H1 (cell line): ENCODE measurements around the gene ANXA5. TPM values are rescaled to one million over a fixed set of nuclear protein-coding genes. Genes with fewer than 3 reads are reported as not detected.

ENCODE experiments used
- CTCF ChIA-PET: fragments of 300-600 bp; sonication (Branson Sonifier 250); formaldehyde crosslinking; loops from one replicate; lab custom pipeline; 2021; ENCODE audit not compliant: partially characterized antibody; lab: Charles Lee
- POLR2A ChIA-PET: fragments of 300-600 bp; sonication (Branson Sonifier 250); formaldehyde crosslinking; loops from one replicate; lab custom pipeline; 2021; ENCODE audit warnings: inconsistent platforms; ENCODE audit not compliant: partially characterized antibody; lab: Charles Lee
- DNase-seq, 2 experiments: peaks; one replicate each; pipeline versions ENCODE4 v3.0.0 to v3.0.0-alpha.2; 2010 to 2022; ENCODE audit warnings: low spot score in 2 of 2, low read depth in 1 of 2, mixed read lengths in 1 of 2
- FAIRE-seq: peaks from 2 replicates; lab custom pipeline; 2011; peaks lifted over from hg19 to GRCh38; lab: Jason Lieb, UNC
- H2AFZ ChIP-seq: 2 replicates; pipeline ENCODE4 v1.8.1; 2012; ENCODE audit warnings: low read length, inconsistent platforms
- H2AK5ac ChIP-seq: 2 replicates; pipeline ENCODE4 v1.6.1; 2013; ENCODE audit warnings: low read depth, low read length
- H2BK120ac ChIP-seq: replicated peaks from 2 replicates; pipeline ENCODE3; 2013; ENCODE audit warnings: low read depth, low read length, inconsistent platforms
- H2BK12ac ChIP-seq: 2 replicates; pipeline ENCODE4 v1.6.1; 2013; ENCODE audit warnings: low read depth, low read length
- H2BK15ac ChIP-seq: 2 replicates; pipeline ENCODE4 v1.6.1; 2013; ENCODE audit warnings: low read length
- H2BK20ac ChIP-seq: 2 replicates; pipeline ENCODE4 v1.6.1; 2013; ENCODE audit warnings: low read length
- H2BK5ac ChIP-seq: 2 replicates; pipeline ENCODE4 v1.6.1; 2013; ENCODE audit warnings: low read depth, low read length
- H3K14ac ChIP-seq: 2 replicates; pipeline ENCODE4 v1.6.1; 2013; ENCODE audit warnings: inconsistent platforms; ENCODE audit not compliant: insufficient read length
- H3K18ac ChIP-seq: 2 replicates; pipeline ENCODE4 v1.6.1; 2013; ENCODE audit warnings: low read length; ENCODE audit errors: extremely low read depth
- H3K23ac ChIP-seq: 2 replicates; pipeline ENCODE4 v1.6.1; 2013; ENCODE audit warnings: inconsistent platforms; ENCODE audit not compliant: insufficient read length
- H3K23me2 ChIP-seq: 2 replicates; pipeline ENCODE4 v1.6.1; 2013; ENCODE audit warnings: low read depth, low read length
- H3K27ac ChIP-seq: 2 replicates; pipeline ENCODE4 v1.6.1; 2011; ENCODE audit warnings: low read depth, low read length, inconsistent platforms
- H3K27me3 ChIP-seq, 4 experiments: replicated peaks in 1 of 4; 1 replicate in 1 of 4; 2 replicates in 3 of 4; pipeline versions ENCODE4 v1.6.1 to v1.8.1; 2011 to 2013; ENCODE audit warnings: low read length in 3 of 4, mild to moderate bottlenecking in 3 of 4, inconsistent platforms in 2 of 4, mixed read lengths in 2 of 4, moderate library complexity in 1 of 4; ENCODE audit not compliant: control insufficient read depth in 3 of 4, insufficient read depth in 3 of 4; ENCODE audit errors: extremely low read depth in 1 of 4
- H3K36me3 ChIP-seq, 4 experiments: 2 replicates each; pipeline versions ENCODE4 v1.6.1 to v1.8.1; 2011 to 2013; ENCODE audit warnings: mild to moderate bottlenecking in 4 of 4, low read length in 3 of 4, moderate library complexity in 2 of 4, control low read depth in 1 of 4, inconsistent platforms in 1 of 4; ENCODE audit not compliant: insufficient read depth in 4 of 4, control insufficient read depth in 2 of 4
- H3K4ac ChIP-seq: replicated peaks from 2 replicates; pipeline ENCODE3; 2013; ENCODE audit warnings: low read length, low read depth, mixed read lengths, inconsistent platforms; ENCODE audit not compliant: insufficient read length
- H3K4me1 ChIP-seq, 4 experiments: replicated peaks in 1 of 4; 1 replicate in 1 of 4; 2 replicates in 3 of 4; pipeline versions ENCODE4 v1.6.1 to v1.8.1; 2011 to 2013; ENCODE audit warnings: low read length in 3 of 4, inconsistent platforms in 2 of 4, mixed read lengths in 1 of 4; ENCODE audit not compliant: insufficient read depth in 4 of 4, control insufficient read depth in 3 of 4
- H3K4me2 ChIP-seq, 2 experiments: 2 replicates each; pipeline versions ENCODE4 v1.6.1 to v1.8.1; 2011 to 2013; ENCODE audit warnings: low read depth in 2 of 2, low read length in 2 of 2, control low read depth in 1 of 2, inconsistent platforms in 1 of 2, mild to moderate bottlenecking in 1 of 2; ENCODE audit not compliant: insufficient read depth in 1 of 2
- H3K4me3 ChIP-seq, 4 experiments: fragments of 200-600, 300-600 bp in 1 of 4; sonication (generic), shearing (Covaris generic), sonication (Bioruptor Twin) in 1 of 4; 2 replicates each; pipeline versions ENCODE4 v1.5.1 to v1.8.1; 2011 to 2016; ENCODE audit warnings: low read length in 4 of 4, low read depth in 3 of 4, control low read depth in 2 of 4, inconsistent platforms in 2 of 4, mild to moderate bottlenecking in 2 of 4, mixed read lengths in 1 of 4, moderate library complexity in 1 of 4; ENCODE audit not compliant: insufficient read depth in 2 of 4; ENCODE audit errors: extremely low read depth in 1 of 4
- H3K56ac ChIP-seq: replicated peaks from 2 replicates; pipeline ENCODE3; 2013; ENCODE audit warnings: low read depth, mild to moderate bottlenecking, mixed read lengths, low read length, inconsistent platforms; ENCODE audit not compliant: insufficient read length
- H3K79me1 ChIP-seq: 2 replicates; pipeline ENCODE4 v1.6.1; 2013; ENCODE audit warnings: low read depth, low read length, control low read depth
- H3K79me2 ChIP-seq, 2 experiments: 2 replicates each; pipeline versions ENCODE4 v1.6.1 to v1.8.1; 2012 to 2013; ENCODE audit warnings: low read length in 2 of 2, mild to moderate bottlenecking in 2 of 2, inconsistent platforms in 1 of 2; ENCODE audit not compliant: insufficient read depth in 2 of 2, control insufficient read depth in 1 of 2
- H3K9ac ChIP-seq, 4 experiments: replicated peaks in 1 of 4; 1 replicate in 1 of 4; 2 replicates in 3 of 4; pipeline versions ENCODE4 v1.6.1 to v1.8.1; 2011 to 2013; ENCODE audit warnings: low read depth in 3 of 4, low read length in 3 of 4, control low read depth in 2 of 4, mild to moderate bottlenecking in 2 of 4, moderate library complexity in 2 of 4, inconsistent platforms in 1 of 4; ENCODE audit errors: extremely low read depth in 1 of 4
- H3K9me3 ChIP-seq, 2 experiments: 2 replicates each; pipeline versions ENCODE4 v1.6.1 to v1.8.1; 2012 to 2013; ENCODE audit warnings: mild to moderate bottlenecking in 2 of 2, moderate library complexity in 2 of 2, control low read depth in 1 of 2, inconsistent platforms in 1 of 2, low read depth in 1 of 2, low read length in 1 of 2, mixed read lengths in 1 of 2; ENCODE audit not compliant: insufficient read depth in 2 of 2
- H4K20me1 ChIP-seq, 2 experiments: replicated peaks in 1 of 2; 2 replicates each; pipeline versions ENCODE3 to v1.8.1; 2011 to 2013; ENCODE audit warnings: inconsistent platforms in 2 of 2, low read length in 2 of 2, mild to moderate bottlenecking in 1 of 2; ENCODE audit not compliant: insufficient read depth in 2 of 2, control insufficient read depth in 1 of 2
- H4K5ac ChIP-seq: 2 replicates; pipeline ENCODE4 v1.6.1; 2013; ENCODE audit warnings: low read length, low read depth, mixed read lengths, inconsistent platforms; ENCODE audit not compliant: insufficient read length
- H4K8ac ChIP-seq: 2 replicates; pipeline ENCODE4 v1.8.0; 2013; ENCODE audit warnings: mild to moderate bottlenecking, moderate library complexity, low read length, inconsistent platforms; ENCODE audit not compliant: insufficient read depth; ENCODE audit errors: extremely low read depth
- H4K91ac ChIP-seq: replicated peaks from 2 replicates; pipeline ENCODE3; 2013; ENCODE audit warnings: low read length, mixed read lengths, inconsistent platforms; ENCODE audit not compliant: insufficient read length
- CBX8 ChIP-seq: fragments of 300-800, 300-1000 bp; sonication (generic); IDR thresholded peaks from 2 replicates; pipeline ENCODE4 v1.7.1; 2016; ENCODE audit warnings: low read depth, low read length, borderline replicate concordance
- CEBPB ChIP-seq: IDR thresholded peaks from 2 replicates; pipeline ENCODE4 v1.6.1; 2012; ENCODE audit warnings: low read depth, low read length
- EGR1 ChIP-seq: IDR thresholded peaks from 2 replicates; pipeline ENCODE4 v1.6.1; 2011; ENCODE audit warnings: low read depth, low read length, borderline replicate concordance
- EZH2 ChIP-seq: fragments of 200-600 bp; sonication (generic); IDR thresholded peaks from 2 replicates; pipeline ENCODE4 v1.7.1; 2012; ENCODE audit warnings: low read depth, mild to moderate bottlenecking, moderate library complexity, low read length, inconsistent platforms; ENCODE audit not compliant: severe bottlenecking
- JUN ChIP-seq: IDR thresholded peaks from 2 replicates; pipeline ENCODE4 v1.6.1; 2011; ENCODE audit warnings: low read depth, mild to moderate bottlenecking, improper control_type of control experiment, low read length
- KDM1A ChIP-seq: fragments of 200-600, 300-600 bp; sonication (generic); IDR thresholded peaks from 2 replicates; pipeline ENCODE4 v1.7.1; 2016; ENCODE audit warnings: mild to moderate bottlenecking, low read length, borderline replicate concordance
- SIN3A ChIP-seq, 2 experiments: IDR thresholded peaks in 1 of 2; conservative IDR thresholded peaks in 1 of 2; 2 replicates each; pipeline ENCODE4 v1.6.1; 2011 to 2012; ENCODE audit warnings: low read length in 2 of 2, improper control_type of control experiment in 1 of 2, low read depth in 1 of 2, mild to moderate bottlenecking in 1 of 2
- SRF ChIP-seq: IDR thresholded peaks from 2 replicates; pipeline ENCODE4 v1.6.1; 2011; ENCODE audit warnings: mild to moderate bottlenecking, low read depth, low read length, moderate library complexity
- TAF7 ChIP-seq: optimal IDR thresholded peaks from 2 replicates; pipeline ENCODE3; 2011; ENCODE audit warnings: low read depth, mild to moderate bottlenecking, inconsistent platforms, low read length, moderate library complexity, borderline replicate concordance
- WGBS, 2 experiments: shearing (Covaris generic) in 1 of 2; methylation state at CpG; one replicate each; pipeline versions ENCODE4 v1.1.6 to v1.1.7; 2013 to 2015; ENCODE audit warnings: low lambda C conversion rate in 2 of 2, mixed read lengths in 2 of 2, inconsistent platforms in 1 of 2, low coverage in 1 of 2, missing lambda C conversion rate in 1 of 2; ENCODE audit not compliant: insufficient replicate concordance in 2 of 2, insufficient coverage in 1 of 2, insufficient read length in 1 of 2; ENCODE audit errors: extremely low coverage in 1 of 2, missing lambda C conversion rate in 1 of 2; 5-methylcytosine and 5-hydroxymethylcytosine counted together
- polyA plus RNA-seq, 7 experiments: library from polyadenylated mRNA; depleted of rRNA in 3 of 7; stranded (reverse) in 5 of 7; unstranded in 2 of 7; fragments of >200 nt in 5 of 7; fragments of 200-250 nt in 2 of 7; gene quantifications; 1 replicate in 5 of 7; 2 replicates in 1 of 7; 4 replicates in 1 of 7; pipeline versions ENCODE4 v1.2.1 to v1.2.3, GENCODE V29; 2011 to 2013; ENCODE audit warnings: missing spikeins in 2 of 7, mixed read lengths in 2 of 7
- total RNA-seq: library from RNA; stranded (reverse); fragmentation: NEBNext Ultra II Directional; extraction: Animal tissue kit (Norgen Biotek cat#: 25700); gene quantifications from 2 replicates; pipeline ENCODE4 v1.2.1, GENCODE V29; 2021
- TF ChIP-seq, protein P1 (sequence below): IDR thresholded peaks from 2 replicates; pipeline ENCODE4 v1.6.1; 2011; ENCODE audit warnings: low read depth, mild to moderate bottlenecking, low read length; ENCODE audit not compliant: insufficient read depth
- TF ChIP-seq, protein P2 (sequence below), 3 experiments: IDR thresholded peaks; 1 replicate in 2 of 3; 2 replicates in 1 of 3; pipeline versions ENCODE4 v1.5.1 to v1.6.1; 2011; ENCODE audit warnings: low read length in 3 of 3, mild to moderate bottlenecking in 3 of 3, inconsistent platforms in 2 of 3, low read depth in 1 of 3, moderate library complexity in 1 of 3; ENCODE audit not compliant: insufficient read depth in 1 of 3; ENCODE audit errors: control extremely low read depth in 1 of 3

The ANXA5 gene
- total and polyA plus RNA-seq, 2 of the 8 experiments (the other 6 are each of a cell fraction or from before 2014, with no cell fraction given): 213 to 221 TPM

DNA sequence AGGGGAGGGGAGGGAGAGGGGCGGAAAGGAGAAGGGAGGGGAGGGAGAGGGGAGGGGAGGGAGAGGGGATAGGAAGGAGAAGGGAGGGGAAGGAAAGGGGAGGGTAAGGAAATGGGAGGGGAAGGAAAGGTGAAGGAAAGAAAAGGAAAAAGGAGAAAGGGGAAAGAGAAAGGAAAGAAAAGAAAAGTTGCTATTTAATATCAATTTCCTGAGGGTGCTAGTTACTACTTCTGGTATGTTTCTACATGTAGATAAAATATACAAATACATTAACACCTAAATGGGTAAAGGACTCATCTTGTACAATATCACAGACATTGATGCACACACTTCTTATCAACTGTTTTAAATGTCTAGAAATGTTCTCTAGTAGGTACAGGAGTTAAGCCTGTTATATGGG is 22.6 kb downstream of the ANXA5 start:
- no peaks in the 10 kb centered on the region for H3K23me2 ChIP-seq
- no peak overlapping the region for H3K4me2 ChIP-seq
- no peak overlapping the region for H4K8ac ChIP-seq
- 0% methylated on average over 1 of the region's 1 CpG; no CpG with 5 or more reads in 1 of the 2 experiments for WGBS, 2 experiments
- H2BK5ac ChIP-seq: no peak overlapping the region
- no peak overlapping the region for H3K9ac ChIP-seq
- no peak overlapping the region for H3K23ac ChIP-seq
- no peak overlapping the region for H3K14ac ChIP-seq
- H2AK5ac ChIP-seq: no peak overlapping the region
- no peak overlapping the region for H4K5ac ChIP-seq
- DNase-seq: no peak
- TF ChIP-seq, protein P1, sequence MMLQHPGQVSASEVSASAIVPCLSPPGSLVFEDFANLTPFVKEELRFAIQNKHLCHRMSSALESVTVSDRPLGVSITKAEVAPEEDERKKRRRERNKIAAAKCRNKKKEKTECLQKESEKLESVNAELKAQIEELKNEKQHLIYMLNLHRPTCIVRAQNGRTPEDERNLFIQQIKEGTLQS: no peak
- TF ChIP-seq SIN3A (conservative IDR thresholded peaks at IDR 0.05 in 1 of 2, IDR thresholded peaks at IDR 0.05 in 1 of 2; ENCODE audit: low read depth in 1 of 2, low read length in 2 of 2): no peak
- TF ChIP-seq EGR1: no peak
- no peak for TF ChIP-seq JUN
- no peak for TF ChIP-seq TAF7
- TF ChIP-seq KDM1A: no peak
- TF ChIP-seq EZH2: no peak
- no peak for TF ChIP-seq CEBPB
- TF ChIP-seq, protein P2, sequence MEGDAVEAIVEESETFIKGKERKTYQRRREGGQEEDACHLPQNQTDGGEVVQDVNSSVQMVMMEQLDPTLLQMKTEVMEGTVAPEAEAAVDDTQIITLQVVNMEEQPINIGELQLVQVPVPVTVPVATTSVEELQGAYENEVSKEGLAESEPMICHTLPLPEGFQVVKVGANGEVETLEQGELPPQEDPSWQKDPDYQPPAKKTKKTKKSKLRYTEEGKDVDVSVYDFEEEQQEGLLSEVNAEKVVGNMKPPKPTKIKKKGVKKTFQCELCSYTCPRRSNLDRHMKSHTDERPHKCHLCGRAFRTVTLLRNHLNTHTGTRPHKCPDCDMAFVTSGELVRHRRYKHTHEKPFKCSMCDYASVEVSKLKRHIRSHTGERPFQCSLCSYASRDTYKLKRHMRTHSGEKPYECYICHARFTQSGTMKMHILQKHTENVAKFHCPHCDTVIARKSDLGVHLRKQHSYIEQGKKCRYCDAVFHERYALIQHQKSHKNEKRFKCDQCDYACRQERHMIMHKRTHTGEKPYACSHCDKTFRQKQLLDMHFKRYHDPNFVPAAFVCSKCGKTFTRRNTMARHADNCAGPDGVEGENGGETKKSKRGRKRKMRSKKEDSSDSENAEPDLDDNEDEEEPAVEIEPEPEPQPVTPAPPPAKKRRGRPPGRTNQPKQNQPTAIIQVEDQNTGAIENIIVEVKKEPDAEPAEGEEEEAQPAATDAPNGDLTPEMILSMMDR (IDR thresholded peaks at IDR 0.05; ENCODE audit: control extremely low read depth in 1 of 3, insufficient read depth in 1 of 3, low read depth in 1 of 3, low read length in 3 of 3): no peak
- TF ChIP-seq SRF: no peak
- TF ChIP-seq CBX8: no peak
- no peak overlapping the region for H2BK120ac ChIP-seq
- ChIA-PET CTCF (no interaction called here), POLR2A (no interaction called here)
- H3K4ac ChIP-seq: no peak overlapping the region
- H3K36me3 ChIP-seq: peaks cover 4 to 63% (median 42%) of the 10 kb centered on the region in 4 experiments
- no peak overlapping the region for H2BK15ac ChIP-seq
- no peaks in the 10 kb centered on the region for H3K79me2 ChIP-seq
- H3K9me3 ChIP-seq: no peaks in the 10 kb centered on the region
- peaks cover 0 to under 1% (median under 1%) of the 10 kb centered on the region in 4 experiments; a peak in 2 of 7 replicates for H3K4me1 ChIP-seq
- no peaks in the 10 kb centered on the region for H3K79me1 ChIP-seq
- no peak overlapping the region for H3K56ac ChIP-seq
- no peak overlapping the region for H2BK20ac ChIP-seq
- H2AFZ ChIP-seq: no peak overlapping the region
- H3K4me3 ChIP-seq: no peak overlapping the region
- peaks cover 0 to 1% (median 0%) of the 10 kb centered on the region in 4 experiments; a peak in 1 of 7 replicates for H3K27me3 ChIP-seq
- no peak for FAIRE-seq
- H4K20me1 ChIP-seq: peaks cover 0 to 1% of the 10 kb centered on the region in 2 experiments
- H3K27ac ChIP-seq: no peak overlapping the region
- H2BK12ac ChIP-seq: no peak overlapping the region
- no peak overlapping the region for H4K91ac ChIP-seq
- H3K18ac ChIP-seq: no peak overlapping the region
